Measurements from ENCODE around the gene SPOCK3. TPM values are rescaled to one million over a fixed set of nuclear protein-coding genes. Genes with fewer than 3 reads are reported as not detected.

SPOCK3 gene
- total and polyA plus RNA-seq, 4 donors: 0.08 to 0.42 (median 0.24) TPM

DNA sequence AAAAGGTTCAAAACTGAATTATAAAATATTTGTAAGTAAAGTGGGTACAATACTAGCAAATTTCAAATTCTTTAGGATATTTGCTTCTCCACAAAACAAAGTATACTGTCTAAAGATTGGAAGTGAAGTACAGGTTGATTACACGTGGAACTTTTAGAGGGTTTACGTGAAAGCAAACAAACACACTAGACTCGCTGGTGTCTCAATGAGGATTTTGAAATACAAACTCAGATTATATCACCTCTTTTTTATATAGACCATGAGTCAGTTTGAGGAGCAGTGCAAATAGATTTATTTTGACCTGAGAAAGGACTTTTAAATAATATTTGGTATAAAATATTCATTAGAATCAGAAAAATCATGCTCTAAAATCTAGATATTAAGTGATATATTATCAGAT lies 185.0 kb downstream of the SPOCK3 start (continued):
- TF ChIP-seq, protein P1, sequence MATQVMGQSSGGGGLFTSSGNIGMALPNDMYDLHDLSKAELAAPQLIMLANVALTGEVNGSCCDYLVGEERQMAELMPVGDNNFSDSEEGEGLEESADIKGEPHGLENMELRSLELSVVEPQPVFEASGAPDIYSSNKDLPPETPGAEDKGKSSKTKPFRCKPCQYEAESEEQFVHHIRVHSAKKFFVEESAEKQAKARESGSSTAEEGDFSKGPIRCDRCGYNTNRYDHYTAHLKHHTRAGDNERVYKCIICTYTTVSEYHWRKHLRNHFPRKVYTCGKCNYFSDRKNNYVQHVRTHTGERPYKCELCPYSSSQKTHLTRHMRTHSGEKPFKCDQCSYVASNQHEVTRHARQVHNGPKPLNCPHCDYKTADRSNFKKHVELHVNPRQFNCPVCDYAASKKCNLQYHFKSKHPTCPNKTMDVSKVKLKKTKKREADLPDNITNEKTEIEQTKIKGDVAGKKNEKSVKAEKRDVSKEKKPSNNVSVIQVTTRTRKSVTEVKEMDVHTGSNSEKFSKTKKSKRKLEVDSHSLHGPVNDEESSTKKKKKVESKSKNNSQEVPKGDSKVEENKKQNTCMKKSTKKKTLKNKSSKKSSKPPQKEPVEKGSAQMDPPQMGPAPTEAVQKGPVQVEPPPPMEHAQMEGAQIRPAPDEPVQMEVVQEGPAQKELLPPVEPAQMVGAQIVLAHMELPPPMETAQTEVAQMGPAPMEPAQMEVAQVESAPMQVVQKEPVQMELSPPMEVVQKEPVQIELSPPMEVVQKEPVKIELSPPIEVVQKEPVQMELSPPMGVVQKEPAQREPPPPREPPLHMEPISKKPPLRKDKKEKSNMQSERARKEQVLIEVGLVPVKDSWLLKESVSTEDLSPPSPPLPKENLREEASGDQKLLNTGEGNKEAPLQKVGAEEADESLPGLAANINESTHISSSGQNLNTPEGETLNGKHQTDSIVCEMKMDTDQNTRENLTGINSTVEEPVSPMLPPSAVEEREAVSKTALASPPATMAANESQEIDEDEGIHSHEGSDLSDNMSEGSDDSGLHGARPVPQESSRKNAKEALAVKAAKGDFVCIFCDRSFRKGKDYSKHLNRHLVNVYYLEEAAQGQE (IDR thresholded peaks at IDR 0.05): no peak
- peak; percentile 17 to 72 for TF ChIP-seq HNF4A (conservative IDR thresholded peaks at IDR 0.05)
- TF ChIP-seq FOXA1 (IDR thresholded peaks at IDR 0.05): no peak
- TF ChIP-seq YY1 (IDR thresholded peaks at IDR 0.05): peak; percentile 13
- no peak for TF ChIP-seq NR2F2 (IDR thresholded peaks at IDR 0.05)
- no peak for TF ChIP-seq TAF1 (conservative IDR thresholded peaks at IDR 0.05)
- TF ChIP-seq EGR1 (IDR thresholded peaks at IDR 0.05; ENCODE audit: low read depth in 2 of 2): no peak
- peak; percentile 13 to 63 for TF ChIP-seq RXRA (IDR thresholded peaks at IDR 0.05)

DNA sequence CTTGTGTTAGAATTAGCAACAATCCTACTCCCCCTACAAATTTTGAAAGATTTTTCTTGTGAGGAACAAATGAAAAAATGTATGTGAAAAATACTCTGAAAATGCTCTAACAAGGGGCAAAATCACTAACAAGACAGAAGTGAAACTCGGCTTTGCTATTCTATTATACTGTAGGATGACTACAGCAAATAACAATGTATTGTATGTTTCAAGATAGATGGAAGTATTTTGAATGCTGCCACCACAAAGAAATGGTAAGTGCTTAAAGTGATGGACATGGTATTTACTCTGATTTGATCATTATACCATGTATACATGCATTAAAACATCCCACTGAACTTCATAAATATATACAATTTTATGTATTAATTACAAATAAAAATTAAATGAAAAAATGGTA lies 192.8 kb downstream of the SPOCK3 start:
- TF ChIP-seq, protein P1 (IDR thresholded peaks at IDR 0.05): no peak
- TF ChIP-seq, protein P2, sequence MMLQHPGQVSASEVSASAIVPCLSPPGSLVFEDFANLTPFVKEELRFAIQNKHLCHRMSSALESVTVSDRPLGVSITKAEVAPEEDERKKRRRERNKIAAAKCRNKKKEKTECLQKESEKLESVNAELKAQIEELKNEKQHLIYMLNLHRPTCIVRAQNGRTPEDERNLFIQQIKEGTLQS (IDR thresholded peaks at IDR 0.05): no peak
- TF ChIP-seq EGR1 (IDR thresholded peaks at IDR 0.05; ENCODE audit: low read depth in 2 of 2) (no peak), SP1 (IDR thresholded peaks at IDR 0.05) (no peak), HNF4G (IDR thresholded peaks at IDR 0.05) (no peak), TAF1 (conservative IDR thresholded peaks at IDR 0.05) (no peak), NR2F2 (IDR thresholded peaks at IDR 0.05) (no peak), RXRA (IDR thresholded peaks at IDR 0.05) (no peak)
- TF ChIP-seq, protein P3, sequence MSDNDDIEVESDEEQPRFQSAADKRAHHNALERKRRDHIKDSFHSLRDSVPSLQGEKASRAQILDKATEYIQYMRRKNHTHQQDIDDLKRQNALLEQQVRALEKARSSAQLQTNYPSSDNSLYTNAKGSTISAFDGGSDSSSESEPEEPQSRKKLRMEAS (IDR thresholded peaks at IDR 0.05): no peak
- Histone ChIP-seq H3K9me3 (ENCODE audit: control insufficient read depth in 4 of 4, low read length in 3 of 4) (no peaks in the 10 kb centered on the region), H3K27ac (ENCODE audit: low read depth in 1 of 2, low read length in 2 of 2) (no peak overlapping the region), H3K9ac (ENCODE audit: low read depth in 1 of 2, low read length in 2 of 2) (no peak overlapping the region), H3K4me3 (ENCODE audit: low read depth in 1 of 3, low read length in 3 of 3) (no peak overlapping the region), H3K36me3 (ENCODE audit: control insufficient read depth in 4 of 4, insufficient read depth in 3 of 4, low read depth in 1 of 4, low read length in 3 of 4) (no peaks in the 10 kb centered on the region), H3K4me1 (ENCODE audit: control insufficient read depth in 4 of 4, insufficient read depth in 4 of 4, low read length in 3 of 4) (no peaks in the 10 kb centered on the region), H3K27me3 (ENCODE audit: control insufficient read depth in 4 of 4, insufficient read depth in 4 of 4, low read length in 3 of 4) (no peaks in the 10 kb centered on the region)
- 83% methylated on average over 1 of the region's 1 CpG for WGBS
- DNase-seq (ENCODE audit: low spot score): no peak

DNA sequence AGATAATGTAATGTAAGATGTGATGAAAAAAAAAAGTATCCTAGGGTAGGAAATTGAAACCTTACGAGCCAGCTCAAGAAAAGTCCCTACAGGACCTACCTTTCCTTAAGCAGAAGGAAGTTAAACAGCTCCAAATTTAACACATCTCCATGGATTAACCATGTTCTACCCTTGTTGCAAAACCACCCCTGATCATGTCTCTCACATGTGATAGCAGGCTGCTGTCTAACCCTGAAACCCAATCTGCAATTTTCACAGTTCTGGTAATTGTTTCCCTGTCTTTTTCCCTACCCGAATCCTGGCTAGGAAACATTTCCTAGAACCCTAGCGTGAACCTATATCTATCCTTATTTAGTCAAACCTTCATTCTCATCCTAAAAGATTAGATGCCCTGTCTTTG lies 198.9 kb downstream of the SPOCK3 start:
- no peak for TF ChIP-seq SP1 (IDR thresholded peaks at IDR 0.05)
- TF ChIP-seq RAD21 (IDR thresholded peaks at IDR 0.05): no peak
- TF ChIP-seq, protein P4, sequence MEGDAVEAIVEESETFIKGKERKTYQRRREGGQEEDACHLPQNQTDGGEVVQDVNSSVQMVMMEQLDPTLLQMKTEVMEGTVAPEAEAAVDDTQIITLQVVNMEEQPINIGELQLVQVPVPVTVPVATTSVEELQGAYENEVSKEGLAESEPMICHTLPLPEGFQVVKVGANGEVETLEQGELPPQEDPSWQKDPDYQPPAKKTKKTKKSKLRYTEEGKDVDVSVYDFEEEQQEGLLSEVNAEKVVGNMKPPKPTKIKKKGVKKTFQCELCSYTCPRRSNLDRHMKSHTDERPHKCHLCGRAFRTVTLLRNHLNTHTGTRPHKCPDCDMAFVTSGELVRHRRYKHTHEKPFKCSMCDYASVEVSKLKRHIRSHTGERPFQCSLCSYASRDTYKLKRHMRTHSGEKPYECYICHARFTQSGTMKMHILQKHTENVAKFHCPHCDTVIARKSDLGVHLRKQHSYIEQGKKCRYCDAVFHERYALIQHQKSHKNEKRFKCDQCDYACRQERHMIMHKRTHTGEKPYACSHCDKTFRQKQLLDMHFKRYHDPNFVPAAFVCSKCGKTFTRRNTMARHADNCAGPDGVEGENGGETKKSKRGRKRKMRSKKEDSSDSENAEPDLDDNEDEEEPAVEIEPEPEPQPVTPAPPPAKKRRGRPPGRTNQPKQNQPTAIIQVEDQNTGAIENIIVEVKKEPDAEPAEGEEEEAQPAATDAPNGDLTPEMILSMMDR (IDR thresholded peaks at IDR 0.05; ENCODE audit: low read depth, low read length, missing input control): no peak
- TF ChIP-seq FOXA1 (IDR thresholded peaks at IDR 0.05): no peak
- TF ChIP-seq HNF4G (IDR thresholded peaks at IDR 0.05): no peak
- TF ChIP-seq TAF1 (conservative IDR thresholded peaks at IDR 0.05): no peak
- TF ChIP-seq EGR1 (IDR thresholded peaks at IDR 0.05; ENCODE audit: low read depth in 2 of 2): no peak
- TF ChIP-seq, protein P5, sequence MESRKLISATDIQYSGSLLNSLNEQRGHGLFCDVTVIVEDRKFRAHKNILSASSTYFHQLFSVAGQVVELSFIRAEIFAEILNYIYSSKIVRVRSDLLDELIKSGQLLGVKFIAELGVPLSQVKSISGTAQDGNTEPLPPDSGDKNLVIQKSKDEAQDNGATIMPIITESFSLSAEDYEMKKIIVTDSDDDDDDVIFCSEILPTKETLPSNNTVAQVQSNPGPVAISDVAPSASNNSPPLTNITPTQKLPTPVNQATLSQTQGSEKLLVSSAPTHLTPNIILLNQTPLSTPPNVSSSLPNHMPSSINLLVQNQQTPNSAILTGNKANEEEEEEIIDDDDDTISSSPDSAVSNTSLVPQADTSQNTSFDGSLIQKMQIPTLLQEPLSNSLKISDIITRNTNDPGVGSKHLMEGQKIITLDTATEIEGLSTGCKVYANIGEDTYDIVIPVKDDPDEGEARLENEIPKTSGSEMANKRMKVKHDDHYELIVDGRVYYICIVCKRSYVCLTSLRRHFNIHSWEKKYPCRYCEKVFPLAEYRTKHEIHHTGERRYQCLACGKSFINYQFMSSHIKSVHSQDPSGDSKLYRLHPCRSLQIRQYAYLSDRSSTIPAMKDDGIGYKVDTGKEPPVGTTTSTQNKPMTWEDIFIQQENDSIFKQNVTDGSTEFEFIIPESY (IDR thresholded peaks at IDR 0.05): no peak
- TF ChIP-seq JUND (IDR thresholded peaks at IDR 0.05): no peak
- no peak for TF ChIP-seq FOXA2 (IDR thresholded peaks at IDR 0.05)
- TF ChIP-seq YY1 (IDR thresholded peaks at IDR 0.05): no peak
- TF ChIP-seq NR2F2 (IDR thresholded peaks at IDR 0.05): no peak
- no peak for TF ChIP-seq RXRA (IDR thresholded peaks at IDR 0.05)
- TF ChIP-seq, protein P2 (IDR thresholded peaks at IDR 0.05): no peak
- no peak for TF ChIP-seq HNF4A (conservative IDR thresholded peaks at IDR 0.05)
- no peak for DNase-seq (ENCODE audit: low spot score)
- Histone ChIP-seq H3K4me3 (ENCODE audit: low read depth in 1 of 3, low read length in 3 of 3) (no peak overlapping the region), H3K9me3 (ENCODE audit: control insufficient read depth in 4 of 4, low read length in 3 of 4) (no peaks in the 10 kb centered on the region), H3K9ac (ENCODE audit: low read depth in 1 of 2, low read length in 2 of 2) (no peak overlapping the region), H3K27me3 (ENCODE audit: control insufficient read depth in 4 of 4, insufficient read depth in 4 of 4, low read length in 3 of 4) (no peaks in the 10 kb centered on the region), H3K4me1 (ENCODE audit: control insufficient read depth in 4 of 4, insufficient read depth in 4 of 4, low read length in 3 of 4) (peaks cover 0 to 14% (median 3%) of the 10 kb centered on the region in 4 donors), H3K36me3 (ENCODE audit: control insufficient read depth in 4 of 4, insufficient read depth in 3 of 4, low read depth in 1 of 4, low read length in 3 of 4) (no peaks in the 10 kb centered on the region), H3K27ac (ENCODE audit: low read depth in 1 of 2, low read length in 2 of 2) (peak overlapping the region; percentile 48 to 62)
- WGBS: 90% methylated on average over 3 of the region's 3 CpGs

Data from liver (tissue), 9 donors.